ENCODE results near the gene EPB41L3.
"Not testable (repeated sequence)": the region's sequence is repeated elsewhere in the genome, so short reads cannot be mapped to it uniquely, and the experiment has no call there.

Gene EPB41L3

DNA sequence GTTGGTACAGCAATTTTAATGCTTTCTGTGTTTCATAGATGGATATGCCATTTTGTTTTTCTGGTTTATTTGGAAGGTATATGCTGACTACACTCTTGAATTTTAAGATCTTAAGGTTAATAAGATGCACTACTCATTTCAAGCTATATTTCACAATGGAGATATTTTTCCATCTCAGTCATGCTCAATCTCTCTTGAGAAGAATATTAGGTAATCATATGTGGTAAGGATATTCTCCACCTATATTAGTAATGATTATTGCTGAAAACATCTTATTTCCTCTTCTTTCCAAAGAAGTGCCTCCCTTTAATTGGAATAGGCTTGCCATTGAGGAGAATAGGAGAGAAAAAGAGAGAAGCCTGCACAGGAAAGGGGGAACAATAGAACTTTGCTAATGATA lies 40.1 kb downstream of the EPB41L3 start:
- Histone ChIP-seq H2AFZ (ENCODE audit: low read depth, low read length) (no peak overlapping the region), H3K36me3 (ENCODE audit: insufficient read depth, low read length) (no peaks in the 10 kb centered on the region), H3K4me3 (ENCODE audit: low read length) (no peak overlapping the region), H3K4me1 (ENCODE audit: insufficient read depth, low read length) (no peaks in the 10 kb centered on the region), H3K27me3 (ENCODE audit: insufficient read depth, low read length) (no peaks in the 10 kb centered on the region), H3K9me3 (ENCODE audit: low read length) (no peaks in the 10 kb centered on the region)

DNA sequence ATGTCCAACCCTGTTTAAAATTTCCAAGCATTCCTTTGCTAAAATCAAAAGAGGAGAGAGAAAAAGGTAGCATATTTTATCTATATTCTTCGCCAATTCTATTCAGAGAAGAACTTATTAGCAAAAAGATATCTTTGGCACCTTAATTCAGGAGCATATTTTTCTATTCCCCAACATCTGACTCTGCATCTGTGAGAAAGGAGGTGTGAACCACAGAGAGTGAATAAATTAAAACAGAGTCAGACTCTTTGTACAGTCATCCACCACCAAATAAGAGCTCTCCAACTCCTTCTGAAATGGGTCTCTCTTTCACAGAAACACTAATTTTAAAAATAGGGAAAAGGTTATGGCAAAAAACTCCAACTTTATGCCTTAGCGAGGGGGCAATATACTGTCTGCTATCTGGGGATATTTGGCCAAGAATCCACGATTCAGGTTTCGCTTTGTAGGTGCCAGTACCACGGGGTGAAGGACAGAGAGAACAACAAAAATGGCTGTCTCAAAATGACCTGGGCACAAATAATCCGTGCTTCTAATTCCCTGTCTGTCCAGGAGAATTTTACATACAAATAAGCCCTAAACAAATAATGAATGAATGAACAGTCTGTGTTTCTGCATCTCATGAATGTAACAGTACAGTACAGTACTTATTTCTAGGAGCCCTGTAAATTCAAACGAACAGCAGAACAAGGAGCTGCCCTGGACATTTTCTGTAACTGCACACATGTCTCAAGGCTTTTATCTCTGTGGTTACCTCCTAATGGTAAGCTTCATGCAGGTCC lies 43.4 kb downstream of the EPB41L3 start:
- Histone ChIP-seq H3K9me3 (ENCODE audit: low read length) (no peaks in the 10 kb centered on the region), H2AFZ (ENCODE audit: low read depth, low read length) (no peak overlapping the region), H3K4me1 (ENCODE audit: insufficient read depth, low read length) (no peaks in the 10 kb centered on the region), H3K4me3 (ENCODE audit: low read length) (no peak overlapping the region), H3K36me3 (ENCODE audit: insufficient read depth, low read length) (no peaks in the 10 kb centered on the region), H3K27me3 (ENCODE audit: insufficient read depth, low read length) (no peaks in the 10 kb centered on the region)

DNA sequence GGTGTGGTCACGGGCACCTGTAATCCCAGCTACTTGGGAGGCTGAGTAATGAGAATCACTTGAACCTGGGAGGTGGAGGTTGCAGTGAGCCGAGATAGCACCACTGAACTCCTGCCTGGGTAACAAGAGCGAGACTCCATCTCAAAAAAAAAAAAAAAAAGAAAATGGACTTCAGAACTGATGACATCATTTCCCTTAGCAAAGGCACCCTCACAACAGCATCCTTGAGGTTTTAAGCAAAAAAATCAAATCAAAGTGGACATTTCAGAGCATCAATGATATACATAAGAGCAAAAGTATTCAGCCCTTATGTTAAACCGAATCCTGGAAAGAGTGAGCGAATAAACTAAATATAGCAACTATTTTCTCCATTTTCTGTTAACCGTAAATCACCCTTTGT lies 45.3 kb downstream of the EPB41L3 start:
- Histone ChIP-seq H3K27me3 (ENCODE audit: insufficient read depth, low read length) (no peaks in the 10 kb centered on the region), H3K4me3 (ENCODE audit: low read length) (no peak overlapping the region), H3K36me3 (ENCODE audit: insufficient read depth, low read length) (no peaks in the 10 kb centered on the region)

GRCh38 chr18:5496305-5496704 lies 47.5 kb downstream of the EPB41L3 start:
- no peaks in the 10 kb centered on the region for H3K36me3 ChIP-seq (ENCODE audit: insufficient read depth, low read length)
- H2AFZ ChIP-seq (ENCODE audit: low read depth, low read length), result no peak overlapping the region
- no peak overlapping the region for H3K4me3 ChIP-seq (ENCODE audit: low read length)
- H3K9me3 ChIP-seq (ENCODE audit: low read length), result no peaks in the 10 kb centered on the region
- H3K27me3 ChIP-seq (ENCODE audit: insufficient read depth, low read length), result no peaks in the 10 kb centered on the region
- H3K4me1 ChIP-seq (ENCODE audit: insufficient read depth, low read length), result no peaks in the 10 kb centered on the region

More for the DNA sequence above, 45.3 kb downstream of the EPB41L3 start:
- no peak overlapping the region for H2AFZ ChIP-seq (ENCODE audit: low read depth, low read length)
- H3K4me1 ChIP-seq (ENCODE audit: insufficient read depth, low read length), result no peaks in the 10 kb centered on the region
- no peaks in the 10 kb centered on the region for H3K9me3 ChIP-seq (ENCODE audit: low read length)

GRCh38 chr18:5490753-5491480 lies 52.9 kb downstream of the EPB41L3 start:
- Histone ChIP-seq H3K4me3 (ENCODE audit: low read length) (no peak overlapping the region), H3K27me3 (ENCODE audit: insufficient read depth, low read length) (no peaks in the 10 kb centered on the region), H3K9me3 (ENCODE audit: low read length) (no peaks in the 10 kb centered on the region), H2AFZ (ENCODE audit: low read depth, low read length) (no peak overlapping the region), H3K4me1 (ENCODE audit: insufficient read depth, low read length) (no peaks in the 10 kb centered on the region), H3K36me3 (ENCODE audit: insufficient read depth, low read length) (no peaks in the 10 kb centered on the region)

DNA sequence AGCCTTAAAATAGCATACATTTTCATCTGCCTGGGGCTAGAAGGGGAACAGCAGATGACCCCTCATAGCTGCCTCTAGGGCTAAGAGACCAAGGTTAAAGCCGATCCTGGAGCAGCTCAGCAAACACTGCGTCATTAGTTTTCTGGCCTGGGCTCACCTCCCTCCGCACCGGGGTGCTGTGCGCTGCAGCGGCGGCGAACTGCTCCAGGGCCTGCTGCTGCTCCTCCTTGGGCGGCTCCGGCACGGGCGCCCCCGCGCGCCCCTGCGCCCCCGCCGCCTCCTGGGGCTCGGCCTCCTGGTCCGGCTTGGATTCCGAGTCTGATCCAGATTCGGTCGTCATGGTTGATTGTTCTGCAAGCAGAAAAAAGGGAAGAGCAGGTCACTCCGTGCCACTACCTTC lies 55.0 kb downstream of the EPB41L3 start:
- Histone ChIP-seq H3K9me3 (ENCODE audit: low read length) (no peaks in the 10 kb centered on the region), H3K4me1 (ENCODE audit: insufficient read depth, low read length) (no peaks in the 10 kb centered on the region), H3K4me3 (ENCODE audit: low read length) (no peak overlapping the region), H2AFZ (ENCODE audit: low read depth, low read length) (no peak overlapping the region), H3K27me3 (ENCODE audit: insufficient read depth, low read length) (no peaks in the 10 kb centered on the region), H3K36me3 (ENCODE audit: insufficient read depth, low read length) (no peaks in the 10 kb centered on the region)

DNA sequence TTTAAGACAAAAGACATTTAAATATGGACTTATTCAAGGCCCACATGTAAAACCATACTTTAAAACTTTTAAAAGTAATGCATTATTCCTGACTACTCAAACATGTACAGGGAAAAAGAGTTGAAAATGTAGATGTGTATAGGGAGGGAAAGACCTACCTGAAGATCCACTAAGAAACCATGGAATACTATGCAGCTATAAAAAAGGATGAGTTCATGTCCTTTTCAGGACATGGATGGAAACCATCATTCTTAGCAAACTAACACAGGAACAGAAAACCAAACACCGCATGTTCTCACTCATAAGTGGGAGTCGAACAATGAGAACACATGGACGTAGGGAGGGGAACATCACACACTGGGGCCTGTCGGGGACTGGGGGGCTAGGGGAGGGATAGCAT lies 55.8 kb downstream of the EPB41L3 start:
- H3K27me3 ChIP-seq (ENCODE audit: insufficient read depth, low read length); H3K36me3 ChIP-seq (ENCODE audit: insufficient read depth, low read length); H3K4me3 ChIP-seq (ENCODE audit: low read length); H2AFZ ChIP-seq (ENCODE audit: low read depth, low read length); H3K9me3 ChIP-seq (ENCODE audit: low read length); H3K4me1 ChIP-seq (ENCODE audit: insufficient read depth, low read length): not testable (repeated sequence)

- Histone ChIP-seq H3K9me3 (ENCODE audit: low read length) (no peaks in the 10 kb centered on the region), H3K36me3 (ENCODE audit: insufficient read depth, low read length) (no peaks in the 10 kb centered on the region), H3K4me3 (ENCODE audit: low read length) (no peak overlapping the region), H2AFZ (ENCODE audit: low read depth, low read length) (no peak overlapping the region), H3K27me3 (ENCODE audit: insufficient read depth, low read length) (no peaks in the 10 kb centered on the region), H3K4me1 (ENCODE audit: insufficient read depth, low read length) (no peaks in the 10 kb centered on the region)
Measured at GRCh38 chr18:5484526-5484925, 59.3 kb downstream of the EPB41L3 start.

- Histone ChIP-seq H3K4me1 (ENCODE audit: insufficient read depth, low read length) (peaks cover 8% of the 10 kb centered on the region), H3K9me3 (ENCODE audit: low read length) (no peaks in the 10 kb centered on the region), H3K36me3 (ENCODE audit: insufficient read depth, low read length) (no peaks in the 10 kb centered on the region), H3K4me3 (ENCODE audit: low read length) (no peak overlapping the region), H2AFZ (ENCODE audit: low read depth, low read length) (no peak overlapping the region), H3K27me3 (ENCODE audit: insufficient read depth, low read length) (no peaks in the 10 kb centered on the region)
Measured at GRCh38 chr18:5481621-5482020, 62.2 kb downstream of the EPB41L3 start.

GRCh38 chr18:5478261-5478660 lies 65.5 kb downstream of the EPB41L3 start:
- Histone ChIP-seq H3K27me3 (ENCODE audit: insufficient read depth, low read length) (no peaks in the 10 kb centered on the region), H3K4me1 (ENCODE audit: insufficient read depth, low read length) (peaks cover 8% of the 10 kb centered on the region), H3K9me3 (ENCODE audit: low read length) (no peaks in the 10 kb centered on the region), H3K36me3 (ENCODE audit: insufficient read depth, low read length) (no peaks in the 10 kb centered on the region), H3K4me3 (ENCODE audit: low read length) (no peak overlapping the region), H2AFZ (ENCODE audit: low read depth, low read length) (no peak overlapping the region)

GRCh38 chr18:5476961-5477800 lies 66.6 kb downstream of the EPB41L3 start:
- no peaks in the 10 kb centered on the region for H3K27me3 ChIP-seq (ENCODE audit: insufficient read depth, low read length)
- no peaks in the 10 kb centered on the region for H3K9me3 ChIP-seq (ENCODE audit: low read length)
- H3K4me1 ChIP-seq (ENCODE audit: insufficient read depth, low read length), result peaks cover 8% of the 10 kb centered on the region
- no peaks in the 10 kb centered on the region for H3K36me3 ChIP-seq (ENCODE audit: insufficient read depth, low read length)
- no peak overlapping the region for H3K4me3 ChIP-seq (ENCODE audit: low read length)
- no peak overlapping the region for H2AFZ ChIP-seq (ENCODE audit: low read depth, low read length)

DNA sequence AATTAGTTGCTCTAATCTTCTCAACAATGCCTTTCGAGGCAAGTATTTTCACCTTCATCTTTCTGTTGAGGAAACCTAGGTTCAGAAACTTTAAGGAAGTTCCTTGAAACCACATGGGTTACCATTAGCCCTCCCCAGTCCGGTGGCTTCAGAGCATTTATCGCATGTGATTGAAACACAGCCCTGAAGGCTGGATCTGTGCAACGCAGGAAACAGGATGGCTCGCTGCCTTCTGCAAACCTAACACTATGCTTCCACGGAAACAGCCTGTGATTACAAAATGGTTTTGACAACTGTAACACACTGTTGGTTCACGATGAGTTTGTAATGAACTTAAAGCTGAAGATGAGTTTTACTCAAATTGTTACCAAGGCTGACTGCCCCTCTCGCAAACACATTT lies 68.5 kb downstream of the EPB41L3 start:
- H2AFZ ChIP-seq (ENCODE audit: low read depth, low read length), result no peak overlapping the region
- no peaks in the 10 kb centered on the region for H3K9me3 ChIP-seq (ENCODE audit: low read length)
- peaks cover 8% of the 10 kb centered on the region for H3K4me1 ChIP-seq (ENCODE audit: insufficient read depth, low read length)
- no peak overlapping the region for H3K4me3 ChIP-seq (ENCODE audit: low read length)
- no peaks in the 10 kb centered on the region for H3K27me3 ChIP-seq (ENCODE audit: insufficient read depth, low read length)
- H3K36me3 ChIP-seq (ENCODE audit: insufficient read depth, low read length), result no peaks in the 10 kb centered on the region

GRCh38 chr18:5469340-5469739 lies 74.5 kb downstream of the EPB41L3 start:
- H2AFZ ChIP-seq (ENCODE audit: low read depth, low read length), result no peak overlapping the region
- no peaks in the 10 kb centered on the region for H3K27me3 ChIP-seq (ENCODE audit: insufficient read depth, low read length)
- H3K4me3 ChIP-seq (ENCODE audit: low read length), result no peak overlapping the region
- no peaks in the 10 kb centered on the region for H3K4me1 ChIP-seq (ENCODE audit: insufficient read depth, low read length)
- no peaks in the 10 kb centered on the region for H3K36me3 ChIP-seq (ENCODE audit: insufficient read depth, low read length)
- no peaks in the 10 kb centered on the region for H3K9me3 ChIP-seq (ENCODE audit: low read length)
